Ishikawa (cell line): ENCODE measurements around the gene HOXD4.

Experiments used
- CEBPB ChIP-seq: IDR thresholded peaks from 2 replicates; pipeline ENCODE4 v1.6.1; 2012
- EP300 ChIP-seq: IDR thresholded peaks from 2 replicates; pipeline ENCODE4 v1.6.1; 2012; ENCODE audit warnings: borderline replicate concordance
- RAD21 ChIP-seq: IDR thresholded peaks from 2 replicates; pipeline ENCODE4 v1.6.1; 2012; ENCODE audit warnings: low read depth
- TAF1 ChIP-seq: IDR thresholded peaks from 2 replicates; pipeline ENCODE4 v1.6.1; 2012; ENCODE audit warnings: low read depth, mild to moderate bottlenecking
- TCF12 ChIP-seq: IDR thresholded peaks from 2 replicates; pipeline ENCODE4 v1.6.1; 2012; ENCODE audit warnings: low read depth
- TEAD4 ChIP-seq: IDR thresholded peaks from 2 replicates; pipeline ENCODE4 v1.6.1; 2012
- USF1 ChIP-seq: IDR thresholded peaks from 2 replicates; pipeline ENCODE4 v1.6.1; 2012

GRCh38 chr2:176129813-176130146, 21.6 kb upstream of the HOXD4 start:
- no peak for TF ChIP-seq USF1
- no peak; the same call in 1 of the 2 replicates for TF ChIP-seq TAF1
- no peak for TF ChIP-seq EP300
- no peak for TF ChIP-seq CEBPB
- no peak for TF ChIP-seq TEAD4
- TF ChIP-seq TCF12, result no peak
- TF ChIP-seq RAD21, result no peak
